Esophagus squamous epithelium (tissue), 5 donors: Measurements from ENCODE around the gene GALNT3. TPM values are rescaled to one million over a fixed set of nuclear protein-coding genes. Genes with fewer than 3 reads are reported as not detected.

Experiments used
- DNase-seq: peaks from one replicate; lab custom pipeline; 2025; lab: John Stamatoyannopoulos, UW
- H3K27ac ChIP-seq, 4 donors: fragments of 200-600 bp; sonication (generic); one replicate each; pipeline ENCODE4 v1.5.1; 2016 to 2019; ENCODE audit warnings: mild to moderate bottlenecking in 1 of 4
- H3K27me3 ChIP-seq, 4 donors: fragments of 200-600 bp; sonication (generic); 1 replicate in 3 of 4; 2 replicates in 1 of 4; pipeline versions ENCODE4 v1.5.1 to v1.6.0; 2017 to 2021; ENCODE audit warnings: antibody characterized with exemption in 1 of 4
- H3K36me3 ChIP-seq, 3 donors: fragments of 200-600 bp; sonication (generic); one replicate each; pipeline ENCODE4 v1.5.1; 2016 to 2019
- H3K4me1 ChIP-seq, 3 donors: fragments of 200-600 bp; sonication (generic); one replicate each; pipeline ENCODE4 v1.5.1; 2017 to 2019
- H3K4me3 ChIP-seq, 4 donors: fragments of 200-600 bp; sonication (generic); 1 replicate in 3 of 4; 2 replicates in 1 of 4; pipeline ENCODE4 v1.5.1; 2016 to 2019; ENCODE audit warnings: mild to moderate bottlenecking in 2 of 4, moderate library complexity in 1 of 4
- H3K9me3 ChIP-seq, 3 donors: fragments of 200-600 bp; sonication (generic); one replicate each; pipeline ENCODE4 v1.5.1; 2016 to 2019
- CTCF ChIP-seq, 6 experiments: fragments of 450-650 bp in 4 of 6; fragments of 200-600 bp in 2 of 6; sonication (generic) in 2 of 6; IDR thresholded peaks; one replicate each; pipeline ENCODE4 v1.5.1; 2016 to 2019; ENCODE audit warnings: antibody characterized with exemption in 6 of 6, mild to moderate bottlenecking in 4 of 6, moderate library complexity in 4 of 6
- POLR2A ChIP-seq, 4 donors: fragments of 450-650 bp; IDR thresholded peaks; one replicate each; pipeline ENCODE4 v1.6.1; 2017; ENCODE audit warnings: antibody characterized with exemption in 4 of 4, mild to moderate bottlenecking in 4 of 4, moderate library complexity in 3 of 4
- WGBS, 2 donors: methylation state at CpG; one replicate each; pipeline ENCODE4 v1.1.5; 2018; 5-methylcytosine and 5-hydroxymethylcytosine counted together
- intact Hi-C: fragments of 100-400 bp; cut with DNase I; formaldehyde crosslinking; loops from one replicate; pipeline ENCODE4 v1.15.0; 2022
- total RNA-seq, 4 donors: library from RNA; depleted of rRNA; stranded (reverse); fragments of >200 nt; gene quantifications; one replicate each; pipeline ENCODE4 v1.1.0, GENCODE V29; 2016
- donor health status: DM: yes; HTN: yes; CAD: no.

GALNT3 gene
- total RNA-seq, 4 donors from 2014 or later, result 28.4 to 76.0 (median 43.3) TPM

GRCh38 chr2:165835363-165835762 is 41.3 kb upstream of the GALNT3 start:
- H3K36me3 ChIP-seq, result no peaks in the 10 kb centered on the region
- H3K27me3 ChIP-seq, result no peaks in the 10 kb centered on the region
- no peaks in the 10 kb centered on the region for H3K9me3 ChIP-seq
- 75 to 84% methylated on average over 2 of the region's 2 CpGs for WGBS, 2 donors
- no peak for DNase-seq
- H3K27ac ChIP-seq, result no peak overlapping the region
- TF ChIP-seq CTCF (IDR thresholded peaks at IDR 0.05), result no peak
- no peak for TF ChIP-seq POLR2A (IDR thresholded peaks at IDR 0.05)
- H3K4me3 ChIP-seq, result no peak overlapping the region
- intact Hi-C loops, result no loop called here
- H3K4me1 ChIP-seq, result peaks cover 0 to 39% (median 0%) of the 10 kb centered on the region in 3 donors

- peak overlapping the region in 1 of 4 donors; percentile 21 for H3K27ac ChIP-seq
- H3K4me3 ChIP-seq, result no peak overlapping the region
- no peak for DNase-seq
- 41 to 49% methylated on average over 4 of the region's 4 CpGs for WGBS, 2 donors
- intact Hi-C loops, result no loop called here
- H3K9me3 ChIP-seq, result no peaks in the 10 kb centered on the region
- TF ChIP-seq CTCF (IDR thresholded peaks at IDR 0.05), result no peak
- no peak for TF ChIP-seq POLR2A (IDR thresholded peaks at IDR 0.05)
- no peaks in the 10 kb centered on the region for H3K36me3 ChIP-seq
- H3K4me1 ChIP-seq, result peaks cover 0 to 39% (median 0%) of the 10 kb centered on the region in 3 donors
- H3K27me3 ChIP-seq, result no peaks in the 10 kb centered on the region
Measured at GRCh38 chr2:165833156-165833555, 39.1 kb upstream of the GALNT3 start.

GRCh38 chr2:165827921-165828276 is 33.9 kb upstream of the GALNT3 start:
- intact Hi-C loops, result no loop called here
- TF ChIP-seq POLR2A (IDR thresholded peaks at IDR 0.05) (no peak), CTCF (IDR thresholded peaks at IDR 0.05) (no peak)
- H3K27me3 ChIP-seq, result no peaks in the 10 kb centered on the region
- no peak for DNase-seq
- H3K4me3 ChIP-seq, result no peak overlapping the region
- no peaks in the 10 kb centered on the region for H3K9me3 ChIP-seq
- 57 to 76% methylated on average over 1 of the region's 1 CpG for WGBS, 2 donors
- no peaks in the 10 kb centered on the region for H3K36me3 ChIP-seq
- peaks cover 0 to 6% (median 0%) of the 10 kb centered on the region in 3 donors for H3K4me1 ChIP-seq
- no peak overlapping the region for H3K27ac ChIP-seq

GRCh38 chr2:165827016-165827920 is 33.2 kb upstream of the GALNT3 start:
- 56 to 67% methylated on average over 3 of the region's 3 CpGs for WGBS, 2 donors
- no peaks in the 10 kb centered on the region for H3K4me1 ChIP-seq
- H3K4me3 ChIP-seq, result no peak overlapping the region
- H3K36me3 ChIP-seq, result no peaks in the 10 kb centered on the region
- TF ChIP-seq CTCF (IDR thresholded peaks at IDR 0.05), result no peak
- no peak for TF ChIP-seq POLR2A (IDR thresholded peaks at IDR 0.05)
- DNase-seq, result no peak
- no peak overlapping the region for H3K27ac ChIP-seq
- intact Hi-C loops, result no loop called here
- H3K27me3 ChIP-seq, result no peaks in the 10 kb centered on the region
- H3K9me3 ChIP-seq, result no peaks in the 10 kb centered on the region

GRCh38 chr2:165825041-165825440 is 31.0 kb upstream of the GALNT3 start:
- DNase-seq, result no peak
- H3K9me3 ChIP-seq, result no peaks in the 10 kb centered on the region
- H3K36me3 ChIP-seq, result no peaks in the 10 kb centered on the region
- intact Hi-C loops, result no loop called here
- WGBS, 2 donors, result 37 to 42% methylated on average over 2 of the region's 2 CpGs
- H3K4me3 ChIP-seq, result no peak overlapping the region
- H3K4me1 ChIP-seq, result no peaks in the 10 kb centered on the region
- no peaks in the 10 kb centered on the region for H3K27me3 ChIP-seq
- H3K27ac ChIP-seq, result no peak overlapping the region
- no peak for TF ChIP-seq POLR2A (IDR thresholded peaks at IDR 0.05)
- TF ChIP-seq CTCF (IDR thresholded peaks at IDR 0.05), result no peak
